B cell (primary cell): ENCODE measurements around the gene TAX1BP3. TPM values are rescaled to one million over a fixed set of nuclear protein-coding genes. Genes with fewer than 3 reads are reported as not detected.

Experiments
- ATAC-seq: fragments of 200-7000 bp; cut with Tn5 transposase; one replicate; pipeline ENCODE4 v1.10.0; 2021; ENCODE audit warnings: low read depth, mild to moderate bottlenecking, moderate number of reproducible peaks, moderate library complexity
- CTCF ChIA-PET: fragments of 350-600 bp; sonication (Branson Sonifier 250); formaldehyde crosslinking; loops from one replicate; lab custom pipeline; 2021; ENCODE audit warnings: antibody characterized with exemption, inconsistent platforms; lab: Charles Lee
- POLR2A ChIA-PET: fragments of 350-600 bp; sonication (Branson Sonifier 250); formaldehyde crosslinking; loops from one replicate; lab custom pipeline; 2021; ENCODE audit warnings: antibody characterized with exemption; lab: Charles Lee
- DNase-seq: peaks from one replicate; pipeline ENCODE4 v3.0.0; 2013
- H2AFZ ChIP-seq: 2 replicates; pipeline ENCODE4 v1.6.1; 2012; ENCODE audit warnings: mild to moderate bottlenecking, low read depth, low read length; ENCODE audit not compliant: insufficient read depth, poor library complexity, severe bottlenecking
- H3K27ac ChIP-seq, 2 donors: 1 replicate in 1 of 2; 2 replicates in 1 of 2; pipeline ENCODE4 v1.5.1; 2012 to 2013; ENCODE audit warnings: low read length in 2 of 2, mild to moderate bottlenecking in 2 of 2, moderate library complexity in 1 of 2
- H3K27me3 ChIP-seq, 4 experiments: fragments of 200-600 bp in 1 of 4; sonication (generic) in 1 of 4; replicated peaks in 1 of 4; 1 replicate in 2 of 4; 2 replicates in 2 of 4; pipeline versions ENCODE4 v1.6.1 to v1.7.0; 2013 to 2016; ENCODE audit warnings: low read length in 3 of 4, mild to moderate bottlenecking in 2 of 4, mixed read lengths in 1 of 4, moderate library complexity in 1 of 4; ENCODE audit not compliant: insufficient read depth in 4 of 4, control insufficient read depth in 3 of 4; ENCODE audit errors: control extremely low read depth in 1 of 4
- H3K36me3 ChIP-seq, 2 experiments: replicated peaks in 1 of 2; 1 replicate in 1 of 2; 2 replicates in 1 of 2; pipeline versions ENCODE4 v1.6.1 to v1.7.1; 2013; ENCODE audit warnings: low read length in 1 of 2; ENCODE audit not compliant: insufficient read depth in 2 of 2, control insufficient read depth in 1 of 2; ENCODE audit errors: control extremely low read depth in 1 of 2, extremely low read depth in 1 of 2
- H3K4me1 ChIP-seq, 2 donors: fragments of 200-600 bp in 1 of 2; sonication (generic) in 1 of 2; 1 replicate in 1 of 2; 2 replicates in 1 of 2; pipeline versions ENCODE4 v1.5.1 to v1.6.1; 2013 to 2017; ENCODE audit warnings: low read length in 2 of 2; ENCODE audit not compliant: control insufficient read depth in 2 of 2, insufficient read depth in 2 of 2
- H3K4me2 ChIP-seq: replicated peaks from 2 replicates; pipeline ENCODE3; 2012; ENCODE audit warnings: mild to moderate bottlenecking, low read depth, low read length; ENCODE audit not compliant: poor library complexity, severe bottlenecking
- H3K4me3 ChIP-seq, 5 experiments: fragments of 200-600 bp in 1 of 5; sonication (generic) in 1 of 5; 1 replicate in 3 of 5; 2 replicates in 2 of 5; pipeline versions ENCODE4 v1.5.1 to v1.7.0; 2011 to 2016; ENCODE audit warnings: low read length in 4 of 5, mild to moderate bottlenecking in 4 of 5, low read depth in 2 of 5, control low read depth in 1 of 5, moderate library complexity in 1 of 5; ENCODE audit not compliant: insufficient read depth in 1 of 5; ENCODE audit errors: control extremely low read depth in 1 of 5, extremely low read depth in 1 of 5
- H3K79me2 ChIP-seq: fragments of 200-600 bp; sonication (generic); one replicate; pipeline ENCODE4 v1.6.0; 2016; ENCODE audit warnings: low read length; ENCODE audit not compliant: control insufficient read depth, insufficient read depth
- H3K9ac ChIP-seq: fragments of 200-600 bp; sonication (generic); 2 replicates; pipeline ENCODE4 v1.6.1; 2017; ENCODE audit warnings: mild to moderate bottlenecking, low read length, moderate library complexity
- H3K9me3 ChIP-seq, 3 donors: one replicate each; pipeline versions ENCODE4 v1.6.1 to v1.7.1; 2013; ENCODE audit warnings: low read length in 2 of 3; ENCODE audit not compliant: control insufficient read depth in 2 of 3, insufficient read depth in 1 of 3; ENCODE audit errors: control extremely low read depth in 1 of 3
- H4K20me1 ChIP-seq: 2 replicates; pipeline ENCODE4 v1.6.0; 2012; ENCODE audit warnings: mild to moderate bottlenecking, low read length; ENCODE audit not compliant: insufficient read depth, control insufficient read depth, poor library complexity, severe bottlenecking
- H3K27ac Mint-ChIP-seq: one replicate; pipeline ENCODE4 v1.8.0; 2021; ENCODE audit warnings: mixed read lengths
- H3K27me3 Mint-ChIP-seq: one replicate; pipeline ENCODE4 v1.8.0; 2021; ENCODE audit warnings: mixed read lengths
- H3K4me1 Mint-ChIP-seq: one replicate; pipeline ENCODE4 v1.8.0; 2021; ENCODE audit warnings: mixed read lengths
- H3K4me3 Mint-ChIP-seq: one replicate; pipeline ENCODE4 v1.8.0; 2021; ENCODE audit warnings: mixed read lengths
- H3K9me3 Mint-ChIP-seq: one replicate; pipeline ENCODE4 v1.8.0; 2022; ENCODE audit warnings: mixed read lengths; ENCODE audit not compliant: insufficient read depth
- CTCF ChIP-seq: fragments of 200-600 bp; IDR thresholded peaks from one replicate; pipeline ENCODE4 v1.8.0; 2022; ENCODE audit warnings: antibody characterized with exemption, mild to moderate bottlenecking
- EZH2 ChIP-seq: IDR thresholded peaks from 2 replicates; pipeline ENCODE4 v1.6.1; 2012; ENCODE audit warnings: borderline replicate concordance, low read depth, mild to moderate bottlenecking, moderate library complexity, low read length; ENCODE audit not compliant: insufficient read depth, poor library complexity, severe bottlenecking
- WGBS: methylation state at CpG from one replicate; pipeline ENCODE4 v1.1.5; 2013; ENCODE audit warnings: missing lambda C conversion rate; ENCODE audit not compliant: insufficient coverage; 5-methylcytosine and 5-hydroxymethylcytosine counted together
- intact Hi-C: fragments of 100-400 bp; cut with micrococcal nuclease; formaldehyde crosslinking; loops from one replicate; pipeline ENCODE4 v1.10.0; 2022
- polyA plus RNA-seq: library from polyadenylated mRNA; depleted of rRNA; stranded (reverse); fragments of >200 nt; gene quantifications from 2 replicates; pipeline ENCODE4 v1.2.3, GENCODE V29; 2012
- total RNA-seq, 2 donors: library from RNA; stranded (reverse); fragments of 120-200 nt in 1 of 2; gene quantifications; 1 replicate in 1 of 2; 2 replicates in 1 of 2; pipeline versions ENCODE4 v1.2.3 to v1.2.4, GENCODE V29; 2013 to 2022

The TAX1BP3 gene
- total and polyA plus RNA-seq, 2 donors (not counting 1 experiment from before 2014, with no cell fraction given) = 17.7 to 22.1 TPM

DNA sequence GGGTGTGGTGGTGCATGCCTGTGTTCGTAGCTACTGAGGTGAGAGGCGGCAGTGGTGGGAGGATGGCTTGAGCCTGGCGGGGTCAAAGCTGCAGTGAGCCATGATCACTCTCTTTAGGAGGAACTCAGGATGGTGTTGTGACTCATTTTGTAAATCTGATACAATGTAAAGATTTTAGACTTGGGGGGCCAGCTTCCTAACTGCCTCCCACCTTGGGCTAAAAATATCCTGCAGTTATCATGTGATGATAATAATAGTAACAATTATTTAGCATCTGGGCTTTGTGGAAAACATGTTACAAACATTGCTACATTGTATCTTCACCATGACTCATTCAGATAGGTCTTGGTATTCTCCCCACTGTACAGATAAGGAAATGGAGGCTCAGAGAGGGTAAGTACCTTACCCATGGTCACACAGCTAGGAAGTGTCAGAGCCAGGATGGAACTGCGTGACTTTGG is 24.5 kb downstream of the TAX1BP3 start:
- no peak overlapping the region for H3K27ac ChIP-seq
- no peak overlapping the region for H3K4me3 ChIP-seq
- no peak overlapping the region for H3K9ac ChIP-seq
- no peak overlapping the region for H2AFZ ChIP-seq
- H3K79me2 ChIP-seq = peaks cover 3% of the 10 kb centered on the region
- H4K20me1 ChIP-seq = no peaks in the 10 kb centered on the region
- Mint-ChIP-seq H3K4me1 (peaks cover 33% of the 10 kb centered on the region), H3K4me3 (no peak overlapping the region), H3K27me3 (no peaks in the 10 kb centered on the region), H3K27ac (peak overlapping the region; percentile 54), H3K9me3 (no peaks in the 10 kb centered on the region)
- POLR2A ChIA-PET = interaction anchor here (0.9 kb wide), 1 partner anchor 23 kb away, joined by 3 read pairs; no protein-coding TSS in a partner anchor
- H3K36me3 ChIP-seq = peaks cover 1 to 5% of the 10 kb centered on the region in 2 experiments
- CTCF ChIA-PET = interaction anchor here (2.6 kb wide), 1 partner anchor 8 kb away, joined by 9 read pairs; the partner anchor contains the start of genes CTNS and SHPK
- intact Hi-C loops = no loop called here
- WGBS = 85% methylated on average over 3 of the region's 4 CpGs
- no peak for ATAC-seq
- H3K27me3 ChIP-seq = no peaks in the 10 kb centered on the region
- TF ChIP-seq CTCF = no peak
- no peak for TF ChIP-seq EZH2
- no peak for DNase-seq
- H3K4me1 ChIP-seq = peaks cover 20 to 28% of the 10 kb centered on the region in 2 donors
- H3K9me3 ChIP-seq = no peaks in the 10 kb centered on the region
- H3K4me2 ChIP-seq = no peak overlapping the region

GRCh38 chr17:3641717-3642486 is 26.5 kb downstream of the TAX1BP3 start:
- Histone ChIP-seq H3K4me1 (peaks cover 19 to 28% of the 10 kb centered on the region in 2 donors), H3K4me3 (no peak overlapping the region), H3K9me3 (no peaks in the 10 kb centered on the region), H3K9ac (no peak overlapping the region), H3K4me2 (no peak overlapping the region), H3K27me3 (no peaks in the 10 kb centered on the region), H3K79me2 (peaks cover 16% of the 10 kb centered on the region), H3K27ac (no peak overlapping the region), H4K20me1 (no peaks in the 10 kb centered on the region), H3K36me3 (no peaks in the 10 kb centered on the region), H2AFZ (no peak overlapping the region)
- H3K27me3 Mint-ChIP-seq = no peaks in the 10 kb centered on the region
- intact Hi-C loops = no loop called here
- H3K27ac Mint-ChIP-seq = no peak overlapping the region
- POLR2A ChIA-PET = no interaction called here
- H3K9me3 Mint-ChIP-seq = no peaks in the 10 kb centered on the region
- DNase-seq (no peak), ATAC-seq (no peak)
- CTCF ChIA-PET = interaction anchor here (1.3 kb wide), 1 partner anchor 95 kb away, joined by 3 read pairs; no protein-coding TSS in a partner anchor
- TF ChIP-seq EZH2 (no peak), CTCF (no peak)
- 97% methylated on average over 5 of the region's 19 CpGs for WGBS
- H3K4me3 Mint-ChIP-seq = no peak overlapping the region
- peaks cover 33% of the 10 kb centered on the region for H3K4me1 Mint-ChIP-seq
